HepG2 (cell line): ENCODE data around the gene RBM18. TPM values are rescaled to one million over a fixed set of nuclear protein-coding genes. Genes with fewer than 3 reads are reported as not detected.

Source experiments
- ATAD3A ChIP-seq: sonication (generic); formaldehyde crosslinking; IDR thresholded peaks from 2 replicates; pipeline ENCODE4 v1.4.0; 2020; ENCODE audit warnings: missing genetic modification reagents
- CC2D1A ChIP-seq: sonication (generic); formaldehyde crosslinking; IDR thresholded peaks from 2 replicates; pipeline ENCODE4 v1.8.1; 2023; ENCODE audit warnings: mild to moderate bottlenecking, missing genetic modification reagents
- FOSL1 ChIP-seq: sonication (generic); formaldehyde crosslinking; IDR thresholded peaks from 2 replicates; pipeline ENCODE4 v1.9.0; 2021; ENCODE audit warnings: missing genetic modification reagents, borderline replicate concordance
- HNRNPL ChIP-seq: fragments of 200-400 bp; formaldehyde crosslinking; IDR thresholded peaks from 2 replicates; pipeline ENCODE4 v1.6.1; 2017; ENCODE audit warnings: mild to moderate bottlenecking, low read depth, low read length
- TGIF2 ChIP-seq: IDR thresholded peaks from 2 replicates; pipeline ENCODE4 v1.6.1; 2016; ENCODE audit warnings: control low read depth, missing compliant biosample characterization
- WIZ ChIP-seq: sonication (generic); formaldehyde crosslinking; IDR thresholded peaks from 2 replicates; pipeline ENCODE4 v1.5.1; 2020; ENCODE audit warnings: mild to moderate bottlenecking, missing genetic modification reagents
- ZNF468 ChIP-seq: sonication (generic); formaldehyde crosslinking; IDR thresholded peaks from 2 replicates; pipeline ENCODE4 v1.8.0; 2022; ENCODE audit warnings: mild to moderate bottlenecking, moderate library complexity, missing genetic modification reagents
- ZNF510 ChIP-seq: sonication (generic); formaldehyde crosslinking; IDR thresholded peaks from 2 replicates; pipeline ENCODE4 v1.4.0; 2020; ENCODE audit warnings: low read depth, mild to moderate bottlenecking, missing genetic modification reagents
- ZNF547 ChIP-seq: sonication (generic); formaldehyde crosslinking; IDR thresholded peaks from 2 replicates; pipeline ENCODE4 v1.5.1; 2020; ENCODE audit warnings: mild to moderate bottlenecking, missing genetic modification reagents
- ZNF83 ChIP-seq: sonication (generic); formaldehyde crosslinking; IDR thresholded peaks from 2 replicates; pipeline ENCODE4 v1.4.0; 2020; ENCODE audit warnings: missing genetic modification reagents, mild to moderate bottlenecking, borderline replicate concordance
- polyA plus RNA-seq, 8 experiments: library from polyadenylated mRNA; depleted of rRNA in 3 of 8; stranded (reverse) in 7 of 8; unstranded in 1 of 8; fragments of >200 nt; fragmentation: Illumina TruSeq in 4 of 8; extraction: Trizol in 4 of 8; gene quantifications; 2 replicates each; pipeline versions ENCODE4 v1.2.1 to v1.2.3, GENCODE V29; 2011 to 2016; ENCODE audit warnings: low read depth in 4 of 8, missing spikeins in 1 of 8, mixed read lengths in 1 of 8; ENCODE audit not compliant: insufficient read depth in 1 of 8
- total RNA-seq, 5 experiments: library from RNA; depleted of rRNA; stranded (reverse); fragments of >200 nt; fragmentation: Illumina TruSeq; extraction: Trizol; gene quantifications; 2 replicates each; pipeline ENCODE4 v1.2.3, GENCODE V29; 2016; ENCODE audit warnings: low read depth in 1 of 5
- TF ChIP-seq, protein P1 (sequence below): sonication (generic); formaldehyde crosslinking; IDR thresholded peaks from 2 replicates; pipeline ENCODE4 v1.8.1; 2023; ENCODE audit warnings: missing genetic modification reagents, inconsistent platforms, borderline replicate concordance
- TF ChIP-seq, protein P2 (sequence below): sonication (generic); formaldehyde crosslinking; IDR thresholded peaks from 2 replicates; pipeline ENCODE4 v1.5.0; 2020; ENCODE audit warnings: mild to moderate bottlenecking, missing genetic modification reagents, borderline replicate concordance
- TF ChIP-seq, protein P3 (sequence below): sonication (generic); formaldehyde crosslinking; IDR thresholded peaks from 2 replicates; pipeline ENCODE4 v1.4.0; 2020; ENCODE audit warnings: missing genetic modification reagents
- TF ChIP-seq, protein P4 (sequence below): sonication (generic); formaldehyde crosslinking; conservative IDR thresholded peaks from 2 replicates; pipeline ENCODE4 v1.8.0; 2022; ENCODE audit warnings: mild to moderate bottlenecking, moderate library complexity, missing genetic modification reagents
- TF ChIP-seq, protein P5 (sequence below): fragments of 450-650 bp; IDR thresholded peaks from 2 replicates; pipeline ENCODE4 v1.6.1; 2017

Gene RBM18
- total and polyA plus RNA-seq, 2 of the 13 experiments (the other 11 are each of a cell fraction or from before 2014, with no cell fraction given): 12.6 to 16.6 TPM

DNA sequence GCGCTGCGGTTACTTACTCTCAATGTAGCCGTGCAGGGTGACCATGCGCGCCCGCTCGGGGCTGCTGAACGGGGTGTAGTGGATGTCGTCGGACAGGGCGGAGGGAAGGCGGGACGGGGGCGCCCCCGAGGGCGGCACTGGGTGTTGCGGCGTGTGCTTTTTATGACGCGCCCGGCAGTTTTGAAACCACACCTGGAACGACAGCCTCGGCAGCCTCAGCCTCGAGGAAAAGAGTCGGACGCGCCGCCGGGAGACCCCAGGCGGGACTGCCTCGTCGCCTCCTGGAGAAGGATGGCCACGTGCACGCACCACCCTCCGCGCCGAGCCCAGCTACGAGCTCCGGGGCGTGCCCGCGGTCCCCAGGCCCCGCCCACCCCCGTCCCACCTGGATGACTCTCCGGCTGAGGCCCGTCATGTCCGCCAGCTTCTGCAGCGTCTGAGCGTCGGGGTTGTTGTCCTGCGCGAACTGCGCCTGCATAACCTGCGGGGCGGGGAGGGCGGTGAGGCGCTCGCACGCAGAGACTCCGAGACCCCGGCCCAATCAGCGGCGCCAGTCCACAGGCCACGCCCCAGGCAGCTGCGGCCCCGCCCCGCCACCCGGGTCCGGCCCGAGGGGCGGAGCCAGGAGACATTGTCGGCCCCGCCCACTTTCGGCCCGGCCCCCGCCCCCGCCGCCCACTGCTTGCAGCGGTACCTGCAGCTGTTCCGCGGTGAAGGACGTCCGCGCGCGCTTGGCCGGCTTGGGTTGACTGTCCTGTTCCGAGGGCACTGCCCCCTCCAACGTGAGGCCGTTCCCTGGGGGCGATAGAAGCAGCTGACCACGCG, 50.8 kb downstream of the RBM18 start (continued):
- TF ChIP-seq, protein P1, sequence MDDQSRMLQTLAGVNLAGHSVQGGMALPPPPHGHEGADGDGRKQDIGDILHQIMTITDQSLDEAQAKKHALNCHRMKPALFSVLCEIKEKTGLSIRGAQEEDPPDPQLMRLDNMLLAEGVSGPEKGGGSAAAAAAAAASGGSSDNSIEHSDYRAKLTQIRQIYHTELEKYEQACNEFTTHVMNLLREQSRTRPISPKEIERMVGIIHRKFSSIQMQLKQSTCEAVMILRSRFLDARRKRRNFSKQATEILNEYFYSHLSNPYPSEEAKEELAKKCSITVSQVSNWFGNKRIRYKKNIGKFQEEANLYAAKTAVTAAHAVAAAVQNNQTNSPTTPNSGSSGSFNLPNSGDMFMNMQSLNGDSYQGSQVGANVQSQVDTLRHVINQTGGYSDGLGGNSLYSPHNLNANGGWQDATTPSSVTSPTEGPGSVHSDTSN (CRISPR knock-in tag): peak; percentile 74; the same call in 1 of the 2 replicates
- TF ChIP-seq, protein P2, sequence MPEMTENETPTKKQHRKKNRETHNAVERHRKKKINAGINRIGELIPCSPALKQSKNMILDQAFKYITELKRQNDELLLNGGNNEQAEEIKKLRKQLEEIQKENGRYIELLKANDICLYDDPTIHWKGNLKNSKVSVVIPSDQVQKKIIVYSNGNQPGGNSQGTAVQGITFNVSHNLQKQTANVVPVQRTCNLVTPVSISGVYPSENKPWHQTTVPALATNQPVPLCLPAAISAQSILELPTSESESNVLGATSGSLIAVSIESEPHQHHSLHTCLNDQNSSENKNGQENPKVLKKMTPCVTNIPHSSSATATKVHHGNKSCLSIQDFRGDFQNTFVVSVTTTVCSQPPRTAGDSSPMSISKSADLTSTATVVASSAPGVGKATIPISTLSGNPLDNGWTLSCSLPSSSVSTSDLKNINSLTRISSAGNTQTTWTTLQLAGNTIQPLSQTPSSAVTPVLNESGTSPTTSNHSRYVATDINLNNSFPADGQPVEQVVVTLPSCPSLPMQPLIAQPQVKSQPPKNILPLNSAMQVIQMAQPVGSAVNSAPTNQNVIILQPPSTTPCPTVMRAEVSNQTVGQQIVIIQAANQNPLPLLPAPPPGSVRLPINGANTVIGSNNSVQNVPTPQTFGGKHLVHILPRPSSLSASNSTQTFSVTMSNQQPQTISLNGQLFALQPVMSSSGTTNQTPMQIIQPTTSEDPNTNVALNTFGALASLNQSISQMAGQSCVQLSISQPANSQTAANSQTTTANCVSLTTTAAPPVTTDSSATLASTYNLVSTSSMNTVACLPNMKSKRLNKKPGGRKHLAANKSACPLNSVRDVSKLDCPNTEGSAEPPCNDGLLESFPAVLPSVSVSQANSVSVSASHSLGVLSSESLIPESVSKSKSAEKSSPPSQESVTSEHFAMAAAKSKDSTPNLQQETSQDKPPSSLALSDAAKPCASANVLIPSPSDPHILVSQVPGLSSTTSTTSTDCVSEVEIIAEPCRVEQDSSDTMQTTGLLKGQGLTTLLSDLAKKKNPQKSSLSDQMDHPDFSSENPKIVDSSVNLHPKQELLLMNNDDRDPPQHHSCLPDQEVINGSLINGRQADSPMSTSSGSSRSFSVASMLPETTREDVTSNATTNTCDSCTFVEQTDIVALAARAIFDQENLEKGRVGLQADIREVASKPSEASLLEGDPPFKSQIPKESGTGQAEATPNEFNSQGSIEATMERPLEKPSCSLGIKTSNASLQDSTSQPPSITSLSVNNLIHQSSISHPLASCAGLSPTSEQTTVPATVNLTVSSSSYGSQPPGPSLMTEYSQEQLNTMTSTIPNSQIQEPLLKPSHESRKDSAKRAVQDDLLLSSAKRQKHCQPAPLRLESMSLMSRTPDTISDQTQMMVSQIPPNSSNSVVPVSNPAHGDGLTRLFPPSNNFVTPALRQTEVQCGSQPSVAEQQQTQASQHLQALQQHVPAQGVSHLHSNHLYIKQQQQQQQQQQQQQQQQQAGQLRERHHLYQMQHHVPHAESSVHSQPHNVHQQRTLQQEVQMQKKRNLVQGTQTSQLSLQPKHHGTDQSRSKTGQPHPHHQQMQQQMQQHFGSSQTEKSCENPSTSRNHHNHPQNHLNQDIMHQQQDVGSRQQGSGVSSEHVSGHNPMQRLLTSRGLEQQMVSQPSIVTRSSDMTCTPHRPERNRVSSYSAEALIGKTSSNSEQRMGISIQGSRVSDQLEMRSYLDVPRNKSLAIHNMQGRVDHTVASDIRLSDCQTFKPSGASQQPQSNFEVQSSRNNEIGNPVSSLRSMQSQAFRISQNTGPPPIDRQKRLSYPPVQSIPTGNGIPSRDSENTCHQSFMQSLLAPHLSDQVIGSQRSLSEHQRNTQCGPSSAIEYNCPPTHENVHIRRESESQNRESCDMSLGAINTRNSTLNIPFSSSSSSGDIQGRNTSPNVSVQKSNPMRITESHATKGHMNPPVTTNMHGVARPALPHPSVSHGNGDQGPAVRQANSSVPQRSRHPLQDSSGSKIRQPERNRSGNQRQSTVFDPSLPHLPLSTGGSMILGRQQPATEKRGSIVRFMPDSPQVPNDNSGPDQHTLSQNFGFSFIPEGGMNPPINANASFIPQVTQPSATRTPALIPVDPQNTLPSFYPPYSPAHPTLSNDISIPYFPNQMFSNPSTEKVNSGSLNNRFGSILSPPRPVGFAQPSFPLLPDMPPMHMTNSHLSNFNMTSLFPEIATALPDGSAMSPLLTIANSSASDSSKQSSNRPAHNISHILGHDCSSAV (CRISPR knock-in tag): no peak
- no peak for TF ChIP-seq CC2D1A
- TF ChIP-seq, protein P3, sequence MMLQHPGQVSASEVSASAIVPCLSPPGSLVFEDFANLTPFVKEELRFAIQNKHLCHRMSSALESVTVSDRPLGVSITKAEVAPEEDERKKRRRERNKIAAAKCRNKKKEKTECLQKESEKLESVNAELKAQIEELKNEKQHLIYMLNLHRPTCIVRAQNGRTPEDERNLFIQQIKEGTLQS: no peak
- no peak for TF ChIP-seq TGIF2 (CRISPR knock-in tag)
- TF ChIP-seq ZNF510 (CRISPR knock-in tag): no peak
- TF ChIP-seq FOSL1 (CRISPR knock-in tag): no peak
- TF ChIP-seq WIZ (CRISPR knock-in tag): no peak
- no peak for TF ChIP-seq HNRNPL
- TF ChIP-seq, protein P4, sequence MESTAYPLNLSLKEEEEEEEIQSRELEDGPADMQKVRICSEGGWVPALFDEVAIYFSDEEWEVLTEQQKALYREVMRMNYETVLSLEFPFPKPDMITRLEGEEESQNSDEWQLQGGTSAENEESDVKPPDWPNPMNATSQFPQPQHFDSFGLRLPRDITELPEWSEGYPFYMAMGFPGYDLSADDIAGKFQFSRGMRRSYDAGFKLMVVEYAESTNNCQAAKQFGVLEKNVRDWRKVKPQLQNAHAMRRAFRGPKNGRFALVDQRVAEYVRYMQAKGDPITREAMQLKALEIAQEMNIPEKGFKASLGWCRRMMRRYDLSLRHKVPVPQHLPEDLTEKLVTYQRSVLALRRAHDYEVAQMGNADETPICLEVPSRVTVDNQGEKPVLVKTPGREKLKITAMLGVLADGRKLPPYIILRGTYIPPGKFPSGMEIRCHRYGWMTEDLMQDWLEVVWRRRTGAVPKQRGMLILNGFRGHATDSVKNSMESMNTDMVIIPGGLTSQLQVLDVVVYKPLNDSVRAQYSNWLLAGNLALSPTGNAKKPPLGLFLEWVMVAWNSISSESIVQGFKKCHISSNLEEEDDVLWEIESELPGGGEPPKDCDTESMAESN (CRISPR knock-in tag): peak; percentile 75; the same call in 1 of the 2 replicates
- TF ChIP-seq ZNF83 (CRISPR knock-in tag): no peak
- no peak for TF ChIP-seq ATAD3A
- peak; percentile 83; the same call in 1 of the 2 replicates for TF ChIP-seq ZNF547 (CRISPR knock-in tag)
- no peak for TF ChIP-seq ZNF468 (CRISPR knock-in tag)
- TF ChIP-seq, protein P5, sequence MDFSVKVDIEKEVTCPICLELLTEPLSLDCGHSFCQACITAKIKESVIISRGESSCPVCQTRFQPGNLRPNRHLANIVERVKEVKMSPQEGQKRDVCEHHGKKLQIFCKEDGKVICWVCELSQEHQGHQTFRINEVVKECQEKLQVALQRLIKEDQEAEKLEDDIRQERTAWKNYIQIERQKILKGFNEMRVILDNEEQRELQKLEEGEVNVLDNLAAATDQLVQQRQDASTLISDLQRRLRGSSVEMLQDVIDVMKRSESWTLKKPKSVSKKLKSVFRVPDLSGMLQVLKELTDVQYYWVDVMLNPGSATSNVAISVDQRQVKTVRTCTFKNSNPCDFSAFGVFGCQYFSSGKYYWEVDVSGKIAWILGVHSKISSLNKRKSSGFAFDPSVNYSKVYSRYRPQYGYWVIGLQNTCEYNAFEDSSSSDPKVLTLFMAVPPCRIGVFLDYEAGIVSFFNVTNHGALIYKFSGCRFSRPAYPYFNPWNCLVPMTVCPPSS: no peak
